ENCODE data around the gene ELMO2. TPM values are rescaled to one million over a fixed set of nuclear protein-coding genes. Genes with fewer than 3 reads are reported as not detected.
A peak's percentile ranks its signal among the peaks of the same experiment; 100 is the strongest.

ELMO2 gene
- total RNA-seq, 1 donor from 2014 or later: 24.5 TPM

DNA sequence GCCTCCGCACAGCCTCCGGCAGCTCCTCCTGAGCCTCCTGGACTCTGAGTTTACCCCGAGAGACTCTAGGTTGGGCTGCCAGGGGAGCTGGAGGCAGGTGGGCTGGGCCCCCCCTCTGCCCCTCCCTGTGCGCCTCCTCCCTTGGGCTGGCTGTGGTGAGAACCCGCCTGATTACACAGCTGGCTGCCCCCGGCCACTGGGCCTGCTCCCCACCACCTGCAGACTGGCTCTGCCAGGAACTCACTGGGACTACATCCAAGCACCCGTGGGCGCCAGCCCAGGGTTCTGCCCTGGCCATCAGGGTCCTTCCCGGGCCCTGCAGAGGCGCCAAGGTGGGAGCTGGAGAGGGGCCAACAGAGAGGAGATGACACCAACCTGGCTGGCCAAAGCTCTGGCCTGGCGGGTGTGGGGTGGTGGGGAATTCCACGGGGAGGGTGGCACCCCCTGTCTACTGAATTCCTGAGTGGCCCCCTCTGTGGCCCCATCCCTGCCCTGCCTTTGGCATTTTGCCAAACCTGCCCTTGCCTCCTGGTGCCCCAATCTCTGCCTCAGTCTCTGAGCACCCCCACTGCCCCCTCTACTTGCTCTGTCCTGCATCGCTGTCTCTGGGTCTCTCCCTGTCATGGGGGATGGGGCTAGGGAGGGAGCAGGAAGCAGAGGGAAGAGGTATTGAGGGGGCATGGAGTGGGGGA, 76.2 kb downstream of the ELMO2 start:
- Histone ChIP-seq H3K9me3 (ENCODE audit: control insufficient read depth in 3 of 3, low read length in 3 of 3) (no peaks in the 10 kb centered on the region), H3K9ac (ENCODE audit: low read depth in 1 of 3, low read length in 3 of 3) (no peak overlapping the region), H3K4me3 (ENCODE audit: low read length in 3 of 3) (no peak overlapping the region), H3K36me3 (ENCODE audit: control insufficient read depth in 3 of 3, insufficient read depth in 3 of 3, low read length in 3 of 3) (no peaks in the 10 kb centered on the region), H3K4me1 (ENCODE audit: control insufficient read depth in 3 of 3, insufficient read depth in 3 of 3, low read length in 3 of 3) (peaks cover 7 to 28% (median 10%) of the 10 kb centered on the region in 3 donors), H3K27ac (ENCODE audit: low read depth, low read length) (no peak overlapping the region), H3K27me3 (ENCODE audit: control insufficient read depth in 3 of 3, insufficient read depth in 3 of 3, low read length in 3 of 3) (peaks cover 8 to 12% (median 9%) of the 10 kb centered on the region in 3 donors)

GRCh38 chr20:46328200-46328882, 78.1 kb downstream of the ELMO2 start:
- Histone ChIP-seq H3K27me3 (ENCODE audit: control insufficient read depth in 3 of 3, insufficient read depth in 3 of 3, low read length in 3 of 3) (peaks cover 8 to 16% (median 14%) of the 10 kb centered on the region in 3 donors), H3K9ac (ENCODE audit: low read depth in 1 of 3, low read length in 3 of 3) (no peak overlapping the region), H3K36me3 (ENCODE audit: control insufficient read depth in 3 of 3, insufficient read depth in 3 of 3, low read length in 3 of 3) (no peaks in the 10 kb centered on the region), H3K9me3 (ENCODE audit: control insufficient read depth in 3 of 3, low read length in 3 of 3) (no peaks in the 10 kb centered on the region), H3K4me1 (ENCODE audit: control insufficient read depth in 3 of 3, insufficient read depth in 3 of 3, low read length in 3 of 3) (peaks cover 3 to 25% (median 9%) of the 10 kb centered on the region in 3 donors), H3K27ac (ENCODE audit: low read depth, low read length) (no peak overlapping the region), H3K4me3 (ENCODE audit: low read length in 3 of 3) (no peak overlapping the region)

DNA sequence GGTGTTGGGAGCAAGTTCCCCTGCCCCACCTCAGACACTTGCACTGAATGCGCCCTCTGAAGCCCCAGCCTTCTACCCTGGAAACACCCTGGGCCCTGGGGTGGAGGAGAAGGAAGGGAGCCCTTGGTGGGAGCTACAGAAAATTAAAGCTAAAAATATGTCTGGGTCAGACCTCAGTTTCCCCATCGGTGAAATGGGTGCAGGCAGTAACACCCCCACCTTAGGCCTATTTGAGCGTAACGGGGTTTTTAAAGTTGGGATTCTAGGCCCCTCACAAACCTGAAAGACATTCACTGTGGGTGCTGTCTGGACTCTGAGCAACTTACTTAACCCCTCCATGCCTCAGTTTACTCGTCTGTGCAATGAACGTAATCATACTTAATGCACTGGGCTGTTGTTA, 78.9 kb downstream of the ELMO2 start:
- Histone ChIP-seq H3K4me3 (ENCODE audit: low read length in 3 of 3) (no peak overlapping the region), H3K27me3 (ENCODE audit: control insufficient read depth in 3 of 3, insufficient read depth in 3 of 3, low read length in 3 of 3) (peaks cover 8 to 17% (median 14%) of the 10 kb centered on the region in 3 donors), H3K27ac (ENCODE audit: low read depth, low read length) (no peak overlapping the region), H3K36me3 (ENCODE audit: control insufficient read depth in 3 of 3, insufficient read depth in 3 of 3, low read length in 3 of 3) (no peaks in the 10 kb centered on the region), H3K9ac (ENCODE audit: low read depth in 1 of 3, low read length in 3 of 3) (no peak overlapping the region), H3K9me3 (ENCODE audit: control insufficient read depth in 3 of 3, low read length in 3 of 3) (no peaks in the 10 kb centered on the region), H3K4me1 (ENCODE audit: control insufficient read depth in 3 of 3, insufficient read depth in 3 of 3, low read length in 3 of 3) (peaks cover 0 to 17% (median 6%) of the 10 kb centered on the region in 3 donors)

GRCh38 chr20:46325789-46326188, 80.6 kb downstream of the ELMO2 start:
- H3K36me3 ChIP-seq (ENCODE audit: control insufficient read depth in 3 of 3, insufficient read depth in 3 of 3, low read length in 3 of 3): no peaks in the 10 kb centered on the region
- H3K27me3 ChIP-seq (ENCODE audit: control insufficient read depth in 3 of 3, insufficient read depth in 3 of 3, low read length in 3 of 3): peaks cover 12 to 17% (median 14%) of the 10 kb centered on the region in 3 donors
- no peak overlapping the region for H3K4me3 ChIP-seq (ENCODE audit: low read length in 3 of 3)
- no peak overlapping the region for H3K9ac ChIP-seq (ENCODE audit: low read depth in 1 of 3, low read length in 3 of 3)
- no peak overlapping the region for H3K27ac ChIP-seq (ENCODE audit: low read depth, low read length)
- H3K9me3 ChIP-seq (ENCODE audit: control insufficient read depth in 3 of 3, low read length in 3 of 3): no peaks in the 10 kb centered on the region
- peaks cover 0 to 11% (median 2%) of the 10 kb centered on the region in 3 donors for H3K4me1 ChIP-seq (ENCODE audit: control insufficient read depth in 3 of 3, insufficient read depth in 3 of 3, low read length in 3 of 3)

- Histone ChIP-seq H3K4me3 (ENCODE audit: low read length in 3 of 3) (no peak overlapping the region), H3K9ac (ENCODE audit: low read depth in 1 of 3, low read length in 3 of 3) (no peak overlapping the region), H3K9me3 (ENCODE audit: control insufficient read depth in 3 of 3, low read length in 3 of 3) (no peaks in the 10 kb centered on the region), H3K4me1 (ENCODE audit: control insufficient read depth in 3 of 3, insufficient read depth in 3 of 3, low read length in 3 of 3) (peaks cover 0 to 7% (median 2%) of the 10 kb centered on the region in 3 donors), H3K36me3 (ENCODE audit: control insufficient read depth in 3 of 3, insufficient read depth in 3 of 3, low read length in 3 of 3) (no peaks in the 10 kb centered on the region), H3K27me3 (ENCODE audit: control insufficient read depth in 3 of 3, insufficient read depth in 3 of 3, low read length in 3 of 3) (peaks cover 12 to 17% (median 14%) of the 10 kb centered on the region in 3 donors), H3K27ac (ENCODE audit: low read depth, low read length) (no peak overlapping the region)
Measured at GRCh38 chr20:46324960-46325703, 81.3 kb downstream of the ELMO2 start.

DNA sequence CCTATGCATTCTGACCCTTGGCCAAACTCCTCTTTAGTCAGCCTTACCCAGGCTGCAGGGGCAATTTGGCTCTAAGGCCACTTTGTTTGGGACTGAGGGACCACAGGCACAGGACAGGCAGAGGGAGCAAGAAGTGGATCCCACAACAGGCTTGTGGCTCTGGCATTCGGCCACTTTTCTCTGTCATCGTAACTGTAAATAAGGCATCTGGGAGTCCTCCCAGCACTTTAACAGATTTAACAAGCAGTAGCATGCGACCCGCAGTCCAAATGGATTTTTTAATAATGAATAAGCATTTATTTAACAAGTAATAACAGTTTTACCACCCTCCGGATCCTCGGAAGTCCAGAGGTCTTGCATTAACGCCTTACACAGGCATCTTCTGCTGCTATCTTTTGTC, 82.0 kb downstream of the ELMO2 start:
- Histone ChIP-seq H3K4me3 (ENCODE audit: low read length in 3 of 3) (no peak overlapping the region), H3K27me3 (ENCODE audit: control insufficient read depth in 3 of 3, insufficient read depth in 3 of 3, low read length in 3 of 3) (peaks cover 11 to 16% (median 12%) of the 10 kb centered on the region in 3 donors), H3K36me3 (ENCODE audit: control insufficient read depth in 3 of 3, insufficient read depth in 3 of 3, low read length in 3 of 3) (no peaks in the 10 kb centered on the region), H3K9me3 (ENCODE audit: control insufficient read depth in 3 of 3, low read length in 3 of 3) (no peaks in the 10 kb centered on the region), H3K9ac (ENCODE audit: low read depth in 1 of 3, low read length in 3 of 3) (no peak overlapping the region), H3K27ac (ENCODE audit: low read depth, low read length) (no peak overlapping the region), H3K4me1 (ENCODE audit: control insufficient read depth in 3 of 3, insufficient read depth in 3 of 3, low read length in 3 of 3) (no peaks in the 10 kb centered on the region)

DNA sequence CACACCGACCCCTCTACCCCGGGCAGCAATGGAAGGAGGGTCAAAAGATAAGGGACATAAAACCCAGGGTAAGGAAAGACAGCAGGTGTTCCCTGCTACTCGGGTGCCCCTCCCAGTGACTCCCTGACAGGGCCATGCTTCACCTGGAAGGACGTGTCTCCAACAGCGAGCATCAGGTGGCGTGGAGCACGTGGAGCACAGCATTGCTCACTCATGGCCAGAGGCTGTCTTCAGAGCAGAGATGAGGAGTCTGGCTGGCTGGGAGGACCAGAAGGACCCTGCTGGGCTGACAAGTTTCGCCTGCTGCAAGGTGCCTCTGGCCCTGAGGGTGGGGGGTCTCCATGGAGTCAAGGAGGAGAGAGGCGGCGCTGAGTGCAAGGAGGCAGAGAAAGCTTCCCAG, 82.9 kb downstream of the ELMO2 start:
- Histone ChIP-seq H3K36me3 (ENCODE audit: control insufficient read depth in 3 of 3, insufficient read depth in 3 of 3, low read length in 3 of 3) (no peaks in the 10 kb centered on the region), H3K27me3 (ENCODE audit: control insufficient read depth in 3 of 3, insufficient read depth in 3 of 3, low read length in 3 of 3) (peaks cover 12 to 13% (median 12%) of the 10 kb centered on the region in 3 donors), H3K4me3 (ENCODE audit: low read length in 3 of 3) (no peak overlapping the region), H3K9ac (ENCODE audit: low read depth in 1 of 3, low read length in 3 of 3) (no peak overlapping the region), H3K4me1 (ENCODE audit: control insufficient read depth in 3 of 3, insufficient read depth in 3 of 3, low read length in 3 of 3) (no peaks in the 10 kb centered on the region), H3K9me3 (ENCODE audit: control insufficient read depth in 3 of 3, low read length in 3 of 3) (no peaks in the 10 kb centered on the region), H3K27ac (ENCODE audit: low read depth, low read length) (no peak overlapping the region)

DNA sequence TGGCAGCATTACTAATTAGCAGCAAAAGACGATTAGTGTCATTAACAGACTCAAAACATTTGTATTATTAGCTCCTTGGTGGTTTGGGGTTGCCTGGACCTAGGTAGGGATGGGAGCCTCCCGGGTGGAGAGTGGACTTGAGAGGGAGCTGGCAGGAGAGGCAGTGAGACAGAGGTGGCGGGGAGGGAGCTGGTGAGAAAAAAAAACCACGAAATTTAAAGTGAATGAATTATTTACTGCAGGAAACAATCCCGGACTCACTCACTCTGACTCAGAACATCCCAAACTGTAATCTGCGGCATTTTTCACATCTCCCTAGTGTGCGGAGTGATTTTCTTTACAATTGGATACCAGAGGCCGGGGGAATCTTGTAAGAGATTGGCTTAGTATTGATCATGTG, 83.8 kb downstream of the ELMO2 start:
- peaks cover 12 to 19% (median 13%) of the 10 kb centered on the region in 3 donors for H3K27me3 ChIP-seq (ENCODE audit: control insufficient read depth in 3 of 3, insufficient read depth in 3 of 3, low read length in 3 of 3)
- no peak overlapping the region for H3K4me3 ChIP-seq (ENCODE audit: low read length in 3 of 3)
- no peaks in the 10 kb centered on the region for H3K36me3 ChIP-seq (ENCODE audit: control insufficient read depth in 3 of 3, insufficient read depth in 3 of 3, low read length in 3 of 3)
- H3K4me1 ChIP-seq (ENCODE audit: control insufficient read depth in 3 of 3, insufficient read depth in 3 of 3, low read length in 3 of 3): peaks cover 0 to 4% (median 3%) of the 10 kb centered on the region in 3 donors
- no peak overlapping the region for H3K27ac ChIP-seq (ENCODE audit: low read depth, low read length)
- H3K9me3 ChIP-seq (ENCODE audit: control insufficient read depth in 3 of 3, low read length in 3 of 3): no peaks in the 10 kb centered on the region
- no peak overlapping the region for H3K9ac ChIP-seq (ENCODE audit: low read depth in 1 of 3, low read length in 3 of 3)

- Histone ChIP-seq H3K36me3 (ENCODE audit: control insufficient read depth in 3 of 3, insufficient read depth in 3 of 3, low read length in 3 of 3) (no peaks in the 10 kb centered on the region), H3K27me3 (ENCODE audit: control insufficient read depth in 3 of 3, insufficient read depth in 3 of 3, low read length in 3 of 3) (peaks cover 28 to 39% (median 30%) of the 10 kb centered on the region in 3 donors), H3K9ac (ENCODE audit: low read depth in 1 of 3, low read length in 3 of 3) (peak overlapping the region in 2 of 3 donors; percentile 1 to 54), H3K4me1 (ENCODE audit: control insufficient read depth in 3 of 3, insufficient read depth in 3 of 3, low read length in 3 of 3) (peaks cover 4 to 15% (median 14%) of the 10 kb centered on the region in 3 donors), H3K27ac (ENCODE audit: low read depth, low read length) (no peak overlapping the region), H3K9me3 (ENCODE audit: control insufficient read depth in 3 of 3, low read length in 3 of 3) (no peaks in the 10 kb centered on the region), H3K4me3 (ENCODE audit: low read length in 3 of 3) (no peak overlapping the region)
Measured at GRCh38 chr20:46317685-46318177, 88.7 kb downstream of the ELMO2 start.

Data from skeletal muscle tissue (tissue), 4 donors.